ENCODE measurements around the gene SVIP. TPM values are rescaled to one million over a fixed set of nuclear protein-coding genes. Genes with fewer than 3 reads are reported as not detected.

SVIP gene
- total RNA-seq, 1 donor from 2014 or later, result 25.7 TPM

- Mint-ChIP-seq H3K4me3 (ENCODE audit: low read depth) (no peak within 1 kb of the TSS), H3K36me3 (ENCODE audit: insufficient read depth) (no peaks in the 10 kb centered on the region), H3K27ac (peak within 1 kb of the TSS; percentile 34), H3K4me1 (ENCODE audit: low read depth) (no peaks in the 10 kb centered on the region), H3K27me3 (no peaks in the 10 kb centered on the region), H3K9me3 (ENCODE audit: low read depth) (peaks cover 13% of the 10 kb centered on the region)
- no peak for DNase-seq (ENCODE audit: low spot score, unreplicated experiment)
- TF ChIP-seq CTCF (IDR thresholded peaks at IDR 0.05; ENCODE audit: unreplicated experiment), result no peak
Measured at GRCh38 chr11:22860241-22860640, 30.6 kb upstream of the SVIP start, which contains the start of gene CCDC179. Gene CCDC179 (minus strand): TSS chr11:22860474. CDS start chr11:22860421, 53 bp downstream.

GRCh38 chr11:22859756-22860155 lies 30.2 kb upstream of the SVIP start:
- no peak for DNase-seq (ENCODE audit: low spot score, unreplicated experiment)
- no peaks in the 10 kb centered on the region for H3K27me3 Mint-ChIP-seq
- H3K36me3 Mint-ChIP-seq (ENCODE audit: insufficient read depth), result no peaks in the 10 kb centered on the region
- TF ChIP-seq CTCF (IDR thresholded peaks at IDR 0.05; ENCODE audit: unreplicated experiment), result no peak
- no peak overlapping the region for H3K27ac Mint-ChIP-seq
- H3K9me3 Mint-ChIP-seq (ENCODE audit: low read depth), result peaks cover 13% of the 10 kb centered on the region
- H3K4me3 Mint-ChIP-seq (ENCODE audit: low read depth), result no peak overlapping the region
- H3K4me1 Mint-ChIP-seq (ENCODE audit: low read depth), result no peaks in the 10 kb centered on the region

- peaks cover 15% of the 10 kb centered on the region for H3K9me3 Mint-ChIP-seq (ENCODE audit: low read depth)
- no peaks in the 10 kb centered on the region for H3K27me3 Mint-ChIP-seq
- no peak for TF ChIP-seq CTCF (IDR thresholded peaks at IDR 0.05; ENCODE audit: unreplicated experiment)
- no peaks in the 10 kb centered on the region for H3K36me3 Mint-ChIP-seq (ENCODE audit: insufficient read depth)
- DNase-seq (ENCODE audit: low spot score, unreplicated experiment), result no peak
- H3K27ac Mint-ChIP-seq, result no peak overlapping the region
- no peak overlapping the region for H3K4me3 Mint-ChIP-seq (ENCODE audit: low read depth)
- H3K4me1 Mint-ChIP-seq (ENCODE audit: low read depth), result no peaks in the 10 kb centered on the region
Measured at GRCh38 chr11:22851477-22851876, 21.9 kb upstream of the SVIP start.

GRCh38 chr11:22846726-22847125 lies 17.1 kb upstream of the SVIP start:
- Mint-ChIP-seq H3K9me3 (ENCODE audit: low read depth) (peaks cover 3% of the 10 kb centered on the region), H3K27ac (no peak overlapping the region), H3K27me3 (no peaks in the 10 kb centered on the region), H3K36me3 (ENCODE audit: insufficient read depth) (no peaks in the 10 kb centered on the region), H3K4me3 (ENCODE audit: low read depth) (no peak overlapping the region), H3K4me1 (ENCODE audit: low read depth) (no peaks in the 10 kb centered on the region)
- no peak for DNase-seq (ENCODE audit: low spot score, unreplicated experiment)
- TF ChIP-seq CTCF (IDR thresholded peaks at IDR 0.05; ENCODE audit: unreplicated experiment), result no peak

GRCh38 chr11:22832315-22833015 lies 2.9 kb upstream of the SVIP start:
- Mint-ChIP-seq H3K27me3 (no peaks in the 10 kb centered on the region), H3K4me1 (ENCODE audit: low read depth) (peaks cover 15% of the 10 kb centered on the region), H3K4me3 (ENCODE audit: low read depth) (no peak overlapping the region), H3K36me3 (ENCODE audit: insufficient read depth) (no peaks in the 10 kb centered on the region), H3K27ac (no peak overlapping the region), H3K9me3 (ENCODE audit: low read depth) (peaks cover 3% of the 10 kb centered on the region)
- no peak for DNase-seq (ENCODE audit: low spot score, unreplicated experiment)
- TF ChIP-seq CTCF (IDR thresholded peaks at IDR 0.05; ENCODE audit: unreplicated experiment), result no peak

All from progenitor cell of endocrine pancreas (in vitro differentiated cells).